Measurements from ENCODE around the gene PIGL.
A peak's percentile ranks its signal among the peaks of the same experiment; 100 is the strongest.
"Not testable (repeated sequence)": the region's sequence is repeated elsewhere in the genome, so short reads cannot be mapped to it uniquely, and the experiment has no call there.

Gene PIGL

GRCh38 chr17:16211590-16211989, 5.4 kb upstream of the PIGL start:
- DNase-seq (ENCODE audit: low read depth), result no peak
- no peak for TF ChIP-seq CTCF (conservative IDR thresholded peaks at IDR 0.05; ENCODE audit: control insufficient read depth, insufficient read depth, low read depth, low read length)
- H3K4me3 ChIP-seq (ENCODE audit: control insufficient read depth, low read depth, low read length), result no peak overlapping the region

GRCh38 chr17:16212793-16213192, 4.2 kb upstream of the PIGL start:
- no peak for TF ChIP-seq CTCF (conservative IDR thresholded peaks at IDR 0.05; ENCODE audit: control insufficient read depth, insufficient read depth, low read depth, low read length)
- no peak overlapping the region for H3K4me3 ChIP-seq (ENCODE audit: control insufficient read depth, low read depth, low read length)
- no peak for DNase-seq (ENCODE audit: low read depth)

- DNase-seq (ENCODE audit: low read depth), result no peak
- TF ChIP-seq CTCF (conservative IDR thresholded peaks at IDR 0.05; ENCODE audit: control insufficient read depth, insufficient read depth, low read depth, low read length), result no peak
- peak overlapping the region; percentile 74 for H3K4me3 ChIP-seq (ENCODE audit: control insufficient read depth, low read depth, low read length)
Observed at GRCh38 chr17:16214190-16215001, 2.6 kb upstream of the PIGL start.

GRCh38 chr17:16215002-16215272, 2.1 kb upstream of the PIGL start:
- no peak for TF ChIP-seq CTCF (conservative IDR thresholded peaks at IDR 0.05; ENCODE audit: control insufficient read depth, insufficient read depth, low read depth, low read length)
- H3K4me3 ChIP-seq (ENCODE audit: control insufficient read depth, low read depth, low read length), result peak overlapping the region; percentile 74
- no peak for DNase-seq (ENCODE audit: low read depth)

GRCh38 chr17:16215273-16215964, 1.6 kb upstream of the PIGL start, which contains the start of gene NCOR1:
TSS of gene NCOR1 (minus strand) at chr17:16215534. CDS start at chr17:16194569, 20,965 bp downstream.
- peak; percentile 20 for TF ChIP-seq CTCF (conservative IDR thresholded peaks at IDR 0.05; ENCODE audit: control insufficient read depth, insufficient read depth, low read depth, low read length)
- H3K4me3 ChIP-seq (ENCODE audit: control insufficient read depth, low read depth, low read length), result peak within 1 kb of the TSS; percentile 74
- DNase-seq (ENCODE audit: low read depth), result peak; percentile 92

GRCh38 chr17:16215965-16216316, 1.1 kb upstream of the PIGL start:
- TF ChIP-seq CTCF (conservative IDR thresholded peaks at IDR 0.05; ENCODE audit: control insufficient read depth, insufficient read depth, low read depth, low read length), result no peak
- DNase-seq (ENCODE audit: low read depth), result peak; percentile 68
- peak overlapping the region; percentile 74 for H3K4me3 ChIP-seq (ENCODE audit: control insufficient read depth, low read depth, low read length)

- DNase-seq (ENCODE audit: low read depth), result not testable (repeated sequence)
- peak overlapping the region; percentile 85 for H3K4me3 ChIP-seq (ENCODE audit: control insufficient read depth, low read depth, low read length)
Observed at GRCh38 chr17:16216341-16217001, 539 bp upstream of the PIGL start.

All from fibroblast of mammary gland (primary cell).